ENCODE results near the gene TGM4. TPM values are rescaled to one million over a fixed set of nuclear protein-coding genes. Genes with fewer than 3 reads are reported as not detected.

The TGM4 gene
- total and polyA plus RNA-seq, 2 donors (not counting 1 experiment from before 2014, with no cell fraction given): not detected

DNA sequence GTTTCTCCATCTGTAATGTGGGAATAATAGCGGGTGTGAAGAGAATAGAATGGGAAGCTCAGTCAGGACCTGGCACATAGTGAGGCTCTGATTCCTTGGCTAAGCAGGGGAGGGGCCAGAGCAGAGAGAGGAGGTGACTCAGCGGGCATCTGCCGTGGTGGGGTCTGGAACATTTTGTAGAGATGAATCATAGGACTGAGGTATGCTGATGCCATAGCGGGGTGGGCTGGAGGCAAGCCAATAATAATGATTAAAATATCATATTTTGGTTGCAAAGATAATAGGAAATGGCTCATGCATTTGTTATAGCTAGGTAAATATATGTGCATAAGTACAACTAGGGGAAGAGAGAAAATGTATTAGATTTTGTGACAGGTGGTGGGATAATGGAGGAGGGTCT lies 11.2 kb downstream of the TGM4 start:
- Mint-ChIP-seq H3K4me3 (no peak overlapping the region), H3K9me3 (ENCODE audit: insufficient read depth) (no peaks in the 10 kb centered on the region), H3K27ac (no peak overlapping the region), H3K4me1 (no peaks in the 10 kb centered on the region), H3K27me3 (peaks cover 22% of the 10 kb centered on the region)
- H3K36me3 ChIP-seq (replicated peaks in 1 of 2; ENCODE audit: control extremely low read depth in 1 of 2, control insufficient read depth in 1 of 2, extremely low read depth in 1 of 2, insufficient read depth in 2 of 2, low read length in 1 of 2): no peaks in the 10 kb centered on the region
- H3K4me2 ChIP-seq (replicated peaks; ENCODE audit: low read depth, low read length, poor library complexity, severe bottlenecking): no peak overlapping the region
- ATAC-seq (ENCODE audit: low read depth): no peak
- WGBS (ENCODE audit: insufficient coverage): 100% methylated on average over 1 of the region's 4 CpGs
- no peak overlapping the region for H2AFZ ChIP-seq (ENCODE audit: insufficient read depth, low read depth, low read length, poor library complexity, severe bottlenecking)
- H3K9me3 ChIP-seq (ENCODE audit: control extremely low read depth in 1 of 3, control insufficient read depth in 2 of 3, insufficient read depth in 1 of 3, low read length in 2 of 3): peaks cover 0 to 7% (median 0%) of the 10 kb centered on the region in 3 donors
- intact Hi-C loops (cut with micrococcal nuclease): no loop called here
- peaks cover 0 to 12% (median 3%) of the 10 kb centered on the region in 4 experiments for H3K27me3 ChIP-seq (replicated peaks in 1 of 4; ENCODE audit: control extremely low read depth in 1 of 4, control insufficient read depth in 3 of 4, insufficient read depth in 4 of 4, low read length in 3 of 4)
- ChIA-PET CTCF (no interaction called here), POLR2A (no interaction called here)
- no peak overlapping the region for H3K9ac ChIP-seq (ENCODE audit: low read length)
- H3K27ac ChIP-seq (ENCODE audit: low read length in 2 of 2): no peak overlapping the region
- no peaks in the 10 kb centered on the region for H3K4me1 ChIP-seq (ENCODE audit: control insufficient read depth in 2 of 2, insufficient read depth in 2 of 2, low read length in 2 of 2)
- DNase-seq: no peak
- TF ChIP-seq, protein P1, sequence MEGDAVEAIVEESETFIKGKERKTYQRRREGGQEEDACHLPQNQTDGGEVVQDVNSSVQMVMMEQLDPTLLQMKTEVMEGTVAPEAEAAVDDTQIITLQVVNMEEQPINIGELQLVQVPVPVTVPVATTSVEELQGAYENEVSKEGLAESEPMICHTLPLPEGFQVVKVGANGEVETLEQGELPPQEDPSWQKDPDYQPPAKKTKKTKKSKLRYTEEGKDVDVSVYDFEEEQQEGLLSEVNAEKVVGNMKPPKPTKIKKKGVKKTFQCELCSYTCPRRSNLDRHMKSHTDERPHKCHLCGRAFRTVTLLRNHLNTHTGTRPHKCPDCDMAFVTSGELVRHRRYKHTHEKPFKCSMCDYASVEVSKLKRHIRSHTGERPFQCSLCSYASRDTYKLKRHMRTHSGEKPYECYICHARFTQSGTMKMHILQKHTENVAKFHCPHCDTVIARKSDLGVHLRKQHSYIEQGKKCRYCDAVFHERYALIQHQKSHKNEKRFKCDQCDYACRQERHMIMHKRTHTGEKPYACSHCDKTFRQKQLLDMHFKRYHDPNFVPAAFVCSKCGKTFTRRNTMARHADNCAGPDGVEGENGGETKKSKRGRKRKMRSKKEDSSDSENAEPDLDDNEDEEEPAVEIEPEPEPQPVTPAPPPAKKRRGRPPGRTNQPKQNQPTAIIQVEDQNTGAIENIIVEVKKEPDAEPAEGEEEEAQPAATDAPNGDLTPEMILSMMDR (IDR thresholded peaks at IDR 0.05): no peak
- TF ChIP-seq EZH2 (IDR thresholded peaks at IDR 0.05; ENCODE audit: borderline replicate concordance, insufficient read depth, low read depth, low read length, poor library complexity, severe bottlenecking): no peak
- no peak overlapping the region for H3K4me3 ChIP-seq (ENCODE audit: control extremely low read depth in 1 of 5, extremely low read depth in 1 of 5, insufficient read depth in 1 of 5, low read depth in 2 of 5, low read length in 4 of 5)
- H3K79me2 ChIP-seq (ENCODE audit: control insufficient read depth, insufficient read depth, low read length): no peaks in the 10 kb centered on the region
- H4K20me1 ChIP-seq (ENCODE audit: control insufficient read depth, insufficient read depth, low read length, poor library complexity, severe bottlenecking): no peaks in the 10 kb centered on the region

DNA sequence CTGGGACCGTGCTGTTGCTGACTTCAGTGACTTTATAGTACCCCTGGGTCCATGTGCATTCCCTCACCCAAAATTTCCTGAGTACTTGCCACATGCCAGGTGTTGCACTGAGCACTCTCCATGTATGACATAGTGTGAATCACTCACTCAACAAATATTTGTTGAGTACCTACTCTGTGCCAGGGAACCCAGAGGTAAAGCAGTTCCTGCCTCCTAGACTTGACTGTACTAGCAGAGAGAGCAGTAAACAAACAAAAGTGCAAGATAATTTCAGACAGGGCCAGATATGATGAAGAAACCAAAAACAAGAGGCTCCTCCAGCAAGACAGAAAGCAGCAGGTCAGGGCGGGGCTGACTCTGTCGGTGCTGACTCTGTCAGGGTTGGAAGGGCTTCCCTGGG lies 12.2 kb downstream of the TGM4 start:
- CTCF ChIA-PET: no interaction called here
- peaks cover 20% of the 10 kb centered on the region for H3K27me3 Mint-ChIP-seq

More for the DNA sequence above, 12.2 kb downstream of the TGM4 start:
- Mint-ChIP-seq H3K4me1 (no peaks in the 10 kb centered on the region), H3K27ac (no peak overlapping the region), H3K9me3 (ENCODE audit: insufficient read depth) (no peaks in the 10 kb centered on the region), H3K4me3 (no peak overlapping the region)
- H2AFZ ChIP-seq (ENCODE audit: insufficient read depth, low read depth, low read length, poor library complexity, severe bottlenecking): no peak overlapping the region
- no peaks in the 10 kb centered on the region for H3K36me3 ChIP-seq (replicated peaks in 1 of 2; ENCODE audit: control extremely low read depth in 1 of 2, control insufficient read depth in 1 of 2, extremely low read depth in 1 of 2, insufficient read depth in 2 of 2, low read length in 1 of 2)
- 77% methylated on average over 3 of the region's 3 CpGs for WGBS (ENCODE audit: insufficient coverage)
- no peak overlapping the region for H3K9ac ChIP-seq (ENCODE audit: low read length)
- H3K4me2 ChIP-seq (replicated peaks; ENCODE audit: low read depth, low read length, poor library complexity, severe bottlenecking): no peak overlapping the region
- H3K4me1 ChIP-seq (ENCODE audit: control insufficient read depth in 2 of 2, insufficient read depth in 2 of 2, low read length in 2 of 2): no peaks in the 10 kb centered on the region
- H3K9me3 ChIP-seq (ENCODE audit: control extremely low read depth in 1 of 3, control insufficient read depth in 2 of 3, insufficient read depth in 1 of 3, low read length in 2 of 3): peaks cover 0 to 7% (median 0%) of the 10 kb centered on the region in 3 donors
- no peak for DNase-seq
- H3K79me2 ChIP-seq (ENCODE audit: control insufficient read depth, insufficient read depth, low read length): no peaks in the 10 kb centered on the region
- intact Hi-C loops (cut with micrococcal nuclease): no loop called here
- H4K20me1 ChIP-seq (ENCODE audit: control insufficient read depth, insufficient read depth, low read length, poor library complexity, severe bottlenecking): no peaks in the 10 kb centered on the region
- TF ChIP-seq EZH2 (IDR thresholded peaks at IDR 0.05; ENCODE audit: borderline replicate concordance, insufficient read depth, low read depth, low read length, poor library complexity, severe bottlenecking): no peak
- TF ChIP-seq, protein P1 (IDR thresholded peaks at IDR 0.05): no peak
- no peak for ATAC-seq (ENCODE audit: low read depth)
- peaks cover 0 to 12% (median 3%) of the 10 kb centered on the region in 4 experiments for H3K27me3 ChIP-seq (replicated peaks in 1 of 4; ENCODE audit: control extremely low read depth in 1 of 4, control insufficient read depth in 3 of 4, insufficient read depth in 4 of 4, low read length in 3 of 4)
- POLR2A ChIA-PET: no interaction called here
- no peak overlapping the region for H3K4me3 ChIP-seq (ENCODE audit: control extremely low read depth in 1 of 5, extremely low read depth in 1 of 5, insufficient read depth in 1 of 5, low read depth in 2 of 5, low read length in 4 of 5)
- H3K27ac ChIP-seq (ENCODE audit: low read length in 2 of 2): no peak overlapping the region
